RWPE2 (cell line): Measurements from ENCODE around the gene HEBP2.

Experiments
- ATAC-seq: fragments of 200-7000 bp; cut with Tn5 transposase; 3 replicates; pipeline ENCODE4 v1.9.1; 2021; ENCODE audit warnings: low read depth
- DNase-seq: peaks from one replicate; pipeline ENCODE4 v3.0.0-alpha.2; 2020; ENCODE audit warnings: low spot score
- H3K27ac ChIP-seq: fragments of 450-650 bp; 2 replicates; pipeline ENCODE4 v1.5.1; 2017; ENCODE audit warnings: mild to moderate bottlenecking; ENCODE audit not compliant: poor library complexity, severe bottlenecking
- H3K27me3 ChIP-seq: fragments of 250-450 bp; sonication (Bioruptor Pico); 2 replicates; pipeline ENCODE4 v1.5.1; 2021; ENCODE audit warnings: mild to moderate bottlenecking, moderate library complexity; ENCODE audit not compliant: insufficient read depth, poor library complexity, severe bottlenecking
- H3K36me3 ChIP-seq: fragments of 250-450 bp; sonication (Bioruptor Pico); 2 replicates; pipeline ENCODE4 v1.5.1; 2020; ENCODE audit warnings: low read depth, mild to moderate bottlenecking, moderate library complexity
- H3K4me1 ChIP-seq: fragments of 250-450 bp; sonication (Bioruptor Pico); 2 replicates; pipeline ENCODE4 v1.5.1; 2021; ENCODE audit warnings: mild to moderate bottlenecking, moderate library complexity; ENCODE audit not compliant: insufficient read depth, poor library complexity, severe bottlenecking
- H3K4me3 ChIP-seq: fragments of 250-450 bp; sonication (Bioruptor Pico); 2 replicates; pipeline ENCODE4 v1.5.1; 2021; ENCODE audit warnings: mild to moderate bottlenecking, moderate library complexity; ENCODE audit not compliant: severe bottlenecking
- H3K9me3 ChIP-seq: fragments of 250-450 bp; sonication (Bioruptor Pico); 2 replicates; pipeline ENCODE4 v1.5.1; 2021; ENCODE audit warnings: mild to moderate bottlenecking, moderate library complexity; ENCODE audit not compliant: severe bottlenecking
- CTCF ChIP-seq: fragments of 450-650 bp; IDR thresholded peaks from one replicate; pipeline ENCODE4 v1.5.1; 2017; ENCODE audit warnings: mild to moderate bottlenecking, moderate library complexity; ENCODE audit not compliant: poor library complexity, severe bottlenecking

The HEBP2 gene

GRCh38 chr6:138455746-138456400, 51.9 kb downstream of the HEBP2 start:
- Histone ChIP-seq H3K27ac (peak overlapping the region; percentile 90), H3K36me3 (peaks cover 5% of the 10 kb centered on the region; the same call in 1 of the 2 replicates), H3K9me3 (no peaks in the 10 kb centered on the region), H3K27me3 (no peaks in the 10 kb centered on the region), H3K4me3 (no peak overlapping the region), H3K4me1 (peaks cover 22% of the 10 kb centered on the region)
- DNase-seq = no peak
- peak; percentile 85 for ATAC-seq
- TF ChIP-seq CTCF = no peak

GRCh38 chr6:138456401-138456790, 52.4 kb downstream of the HEBP2 start:
- ATAC-seq (no peak), DNase-seq (no peak)
- Histone ChIP-seq H3K36me3 (peaks cover 5% of the 10 kb centered on the region; the same call in 1 of the 2 replicates), H3K27ac (peak overlapping the region; percentile 90), H3K4me3 (no peak overlapping the region), H3K27me3 (no peaks in the 10 kb centered on the region), H3K9me3 (no peaks in the 10 kb centered on the region), H3K4me1 (peaks cover 22% of the 10 kb centered on the region)
- no peak for TF ChIP-seq CTCF

GRCh38 chr6:138461647-138462046, 57.6 kb downstream of the HEBP2 start:
- DNase-seq = no peak
- ATAC-seq = no peak
- H3K4me3 ChIP-seq = no peak overlapping the region
- no peaks in the 10 kb centered on the region for H3K9me3 ChIP-seq
- no peak for TF ChIP-seq CTCF
- peaks cover 8% of the 10 kb centered on the region for H3K36me3 ChIP-seq
- no peaks in the 10 kb centered on the region for H3K27me3 ChIP-seq
- H3K27ac ChIP-seq = no peak overlapping the region
- peaks cover 15% of the 10 kb centered on the region for H3K4me1 ChIP-seq

- no peaks in the 10 kb centered on the region for H3K9me3 ChIP-seq
- no peaks in the 10 kb centered on the region for H3K27me3 ChIP-seq
- ATAC-seq (no peak), DNase-seq (no peak)
- TF ChIP-seq CTCF = no peak
- H3K4me1 ChIP-seq = peaks cover 32% of the 10 kb centered on the region
- peak overlapping the region; percentile 93 for H3K27ac ChIP-seq
- H3K4me3 ChIP-seq = no peak overlapping the region
- H3K36me3 ChIP-seq = peaks cover 8% of the 10 kb centered on the region
These were observed 60.1 kb downstream of the HEBP2 start for GRCh38 chr6:138464085-138464484.

GRCh38 chr6:138465007-138465645, 61.1 kb downstream of the HEBP2 start:
- H3K27me3 ChIP-seq = no peaks in the 10 kb centered on the region
- H3K36me3 ChIP-seq = peaks cover 9% of the 10 kb centered on the region
- DNase-seq (peak; percentile 79), ATAC-seq (peak; percentile 94)
- no peaks in the 10 kb centered on the region for H3K9me3 ChIP-seq
- peak overlapping the region; percentile 93 for H3K27ac ChIP-seq
- no peak overlapping the region for H3K4me3 ChIP-seq
- no peak for TF ChIP-seq CTCF
- H3K4me1 ChIP-seq = peaks cover 43% of the 10 kb centered on the region
